ENCODE results near the gene HOXA1.

HOXA1 gene

GRCh38 chr7:27116031-27116961 is 20.5 kb upstream of the HOXA1 start:
- no peak for DNase-seq

GRCh38 chr7:27115221-27116026 is 19.6 kb upstream of the HOXA1 start:
- DNase-seq, result no peak

DNA sequence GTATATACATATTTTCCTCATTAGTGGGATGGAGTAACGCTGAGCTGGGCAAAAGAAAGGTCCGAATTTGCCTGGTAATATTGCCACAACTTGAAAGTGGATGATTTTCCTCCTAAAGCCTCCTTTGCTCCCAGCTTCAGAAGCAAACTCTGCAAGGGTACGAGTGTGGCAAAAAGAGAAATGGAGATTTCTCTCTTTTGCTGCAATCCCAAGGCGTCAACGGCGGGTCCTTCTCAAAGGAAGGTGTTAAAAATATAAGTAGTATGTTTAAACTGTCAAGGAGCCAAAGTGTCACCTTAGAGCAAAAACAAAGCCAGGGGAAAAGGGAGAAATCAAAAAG is 19.1 kb upstream of the HOXA1 start:
- no peak for DNase-seq

DNA sequence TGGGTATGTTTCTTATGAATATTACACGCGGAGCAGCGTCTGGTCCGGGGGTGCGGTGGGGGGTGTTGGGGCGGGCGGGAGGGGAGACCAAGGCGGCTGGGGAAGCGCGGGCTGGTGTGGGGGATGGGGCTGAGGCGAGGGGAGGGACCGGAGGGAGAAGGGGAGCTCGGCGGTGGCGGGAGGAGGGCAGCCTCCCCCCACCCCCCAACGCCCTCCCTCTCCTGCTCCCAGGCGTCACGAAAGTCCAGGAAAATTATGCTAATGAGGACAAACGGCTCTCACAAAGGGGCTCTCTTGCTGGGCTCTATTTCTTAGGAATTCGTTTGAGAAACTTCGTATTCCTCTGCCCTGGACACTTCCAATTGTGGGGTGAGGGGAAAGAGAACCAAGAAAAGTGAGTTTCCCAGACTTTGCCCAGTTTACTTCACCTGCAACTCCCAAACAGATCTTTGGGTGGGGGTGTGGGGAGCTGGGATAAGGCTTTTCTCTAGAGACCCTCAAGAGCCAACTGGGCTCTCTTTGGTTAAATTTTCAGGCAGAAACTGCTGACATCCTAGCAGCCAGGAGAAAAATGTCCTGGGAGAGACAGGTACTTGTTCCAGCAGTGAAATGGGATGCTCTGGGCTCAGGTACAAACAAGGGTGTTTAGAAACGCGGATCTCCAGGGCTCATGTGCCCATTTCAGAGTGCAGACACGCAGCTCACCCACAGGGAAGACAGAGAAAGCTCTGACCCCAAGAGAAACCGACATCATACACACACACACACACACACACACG is 18.4 kb upstream of the HOXA1 start:
- DNase-seq, result no peak

GRCh38 chr7:27112955-27113949 is 17.5 kb upstream of the HOXA1 start:
- DNase-seq, result no peak

GRCh38 chr7:27112361-27112760 is 16.6 kb upstream of the HOXA1 start:
- DNase-seq, result no peak

DNA sequence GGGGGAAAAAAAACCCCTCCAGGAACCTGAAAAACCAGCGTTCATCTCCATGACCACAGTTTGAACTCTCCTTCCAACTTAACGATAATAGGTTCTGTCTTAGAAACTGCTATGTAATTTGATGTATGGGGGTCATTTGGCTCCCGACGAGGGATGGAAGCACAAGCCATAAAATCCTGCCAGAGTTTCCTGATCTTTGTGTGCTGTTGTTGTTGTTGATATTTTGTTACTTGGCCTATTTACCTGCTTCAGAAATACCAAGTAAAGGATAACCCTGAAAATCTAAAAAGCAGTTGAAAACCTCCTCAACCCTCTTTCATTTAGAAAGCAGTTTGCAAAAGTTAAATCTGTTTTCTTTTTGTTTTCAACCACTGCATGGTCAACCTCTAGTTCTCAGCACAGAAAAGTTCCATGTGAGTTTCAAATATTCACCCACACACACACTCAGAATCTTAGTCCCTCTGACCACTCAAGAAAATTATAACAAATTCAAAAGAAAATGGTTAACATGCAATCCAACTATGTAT is 16.0 kb upstream of the HOXA1 start:
- DNase-seq, result no peak

GRCh38 chr7:27111042-27111750 is 15.4 kb upstream of the HOXA1 start:
- DNase-seq, result no peak

- DNase-seq, result no peak
Observed at GRCh38 chr7:27110186-27111031, 14.6 kb upstream of the HOXA1 start.

GRCh38 chr7:27109466-27110185 is 13.8 kb upstream of the HOXA1 start:
- no peak for DNase-seq

GRCh38 chr7:27108390-27109127 is 12.8 kb upstream of the HOXA1 start:
- no peak for DNase-seq

- no peak for DNase-seq
Observed at GRCh38 chr7:27107391-27108381, 11.9 kb upstream of the HOXA1 start.

- DNase-seq, result no peak
Observed at GRCh38 chr7:27106901-27107240, 11.1 kb upstream of the HOXA1 start.

DNA sequence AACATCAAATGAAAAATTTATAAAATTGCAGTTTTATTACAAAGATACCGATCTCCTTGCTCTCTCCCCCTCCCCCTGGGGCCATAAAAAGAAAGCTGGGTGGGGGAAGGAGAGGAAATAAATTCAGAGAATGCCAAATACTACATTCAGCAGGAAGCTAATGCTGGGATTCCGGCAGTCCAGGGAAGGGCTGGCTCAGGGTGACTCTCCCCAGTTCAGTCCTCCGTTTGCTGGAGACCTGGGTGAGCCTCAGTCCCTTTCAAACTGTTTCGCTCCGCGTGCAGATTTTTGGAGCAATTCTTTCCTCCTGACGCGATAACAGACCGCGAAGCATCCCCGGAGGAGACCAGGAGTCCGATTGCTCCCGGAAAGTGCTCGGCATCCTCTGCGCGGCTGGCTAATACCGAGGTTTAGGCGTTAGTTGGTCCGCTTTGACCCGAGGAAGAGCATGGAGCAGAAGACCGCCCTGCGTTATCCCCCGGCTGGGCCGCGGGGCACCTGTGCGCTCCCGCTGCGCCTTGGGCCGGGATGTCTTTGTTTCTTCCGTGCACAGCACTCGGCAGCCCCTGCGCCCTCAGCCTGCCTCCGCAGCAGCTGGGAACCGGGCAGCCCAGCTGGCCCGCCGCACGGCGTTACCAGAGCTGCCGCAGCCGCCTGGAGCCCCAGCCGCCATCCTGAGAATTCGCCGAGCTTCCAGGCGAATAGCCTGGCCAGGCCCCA is 10.5 kb upstream of the HOXA1 start:
- DNase-seq, result no peak

DNA sequence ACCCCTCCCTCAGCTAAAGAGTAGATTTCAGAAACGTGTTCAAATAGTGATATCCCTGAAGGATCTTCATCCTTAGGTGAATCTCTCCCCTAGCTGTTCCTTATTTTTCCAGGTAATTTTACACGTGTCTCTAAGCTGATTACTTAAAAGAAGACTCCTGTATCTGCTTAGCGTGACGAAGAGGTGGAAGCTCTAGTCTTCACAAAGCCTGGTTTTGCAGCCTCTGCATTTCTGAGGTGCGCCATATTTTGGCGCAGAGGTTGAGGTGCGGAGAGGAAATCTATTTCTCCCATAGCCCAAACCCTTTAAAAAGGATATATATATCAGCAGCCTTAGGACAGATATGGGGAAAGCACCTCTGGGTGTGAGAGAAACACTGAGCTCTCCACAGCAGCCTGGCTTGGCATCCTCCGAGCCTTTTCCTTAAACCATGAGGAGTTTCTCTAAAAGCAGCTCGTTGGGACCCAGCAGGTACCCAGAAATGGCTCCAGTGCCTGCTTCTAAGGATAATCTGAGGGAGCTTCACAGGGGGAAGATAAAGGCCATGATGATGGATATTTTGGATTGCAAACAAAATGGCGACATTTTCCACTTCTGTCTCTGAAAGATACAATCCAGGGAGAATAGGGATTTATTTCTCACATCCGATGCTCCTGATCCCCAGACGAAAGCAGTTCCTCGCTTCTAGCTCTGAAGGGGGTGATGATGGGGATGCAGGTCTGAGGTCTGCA is 9.7 kb upstream of the HOXA1 start:
- DNase-seq, result no peak
